KMS-11 (cell line): Measurements from ENCODE around the gene NADK.
"Not testable (repeated sequence)": the region's sequence is repeated elsewhere in the genome, so short reads cannot be mapped to it uniquely, and the experiment has no call there.

Experiments
- H2AFZ ChIP-seq: fragments of 200-600 bp; sonication (generic); 2 replicates; pipeline ENCODE4 v1.6.1; 2016; ENCODE audit warnings: antibody characterized with exemption, mixed run types, low read depth
- H3K27ac ChIP-seq: fragments of 200-600 bp; sonication (generic); 2 replicates; pipeline ENCODE4 v1.6.1; 2016; ENCODE audit warnings: mild to moderate bottlenecking, mixed run types
- H3K27me3 ChIP-seq: fragments of 200-600 bp; sonication (generic); 2 replicates; pipeline ENCODE4 v1.6.1; 2017; ENCODE audit warnings: mild to moderate bottlenecking, low read depth, mixed run types, moderate library complexity; ENCODE audit not compliant: insufficient read depth
- H3K36me3 ChIP-seq: fragments of 200-600 bp; sonication (generic); 2 replicates; pipeline ENCODE4 v1.6.1; 2017; ENCODE audit warnings: mild to moderate bottlenecking, mixed run types; ENCODE audit not compliant: insufficient read depth
- H3K4me1 ChIP-seq: fragments of 200-600 bp; sonication (generic); 2 replicates; pipeline ENCODE4 v1.6.1; 2016; ENCODE audit warnings: mild to moderate bottlenecking, low read depth, mixed run types; ENCODE audit not compliant: poor library complexity, severe bottlenecking
- H3K4me2 ChIP-seq: fragments of 200-600 bp; sonication (generic); 2 replicates; pipeline ENCODE4 v1.7.0; 2016; ENCODE audit warnings: mild to moderate bottlenecking, mixed run types
- H3K4me3 ChIP-seq: fragments of 200-600 bp; sonication (generic); IDR thresholded peaks from 2 replicates; pipeline ENCODE4 v1.6.1; 2017; ENCODE audit warnings: low read depth, low read length, mixed read lengths; ENCODE audit not compliant: insufficient read depth
- H3K79me2 ChIP-seq: fragments of 200-600 bp; sonication (generic); 2 replicates; pipeline ENCODE4 v1.6.1; 2016; ENCODE audit warnings: low read depth, mixed run types; ENCODE audit not compliant: insufficient read depth
- H3K9ac ChIP-seq: fragments of 200-600 bp; sonication (generic); 2 replicates; pipeline ENCODE4 v1.6.1; 2016; ENCODE audit warnings: mild to moderate bottlenecking, mixed run types
- H4K20me1 ChIP-seq: fragments of 200-600 bp; sonication (generic); 2 replicates; pipeline ENCODE4 v1.6.1; 2016; ENCODE audit warnings: mild to moderate bottlenecking, mixed run types; ENCODE audit not compliant: insufficient read depth
- TF ChIP-seq, protein P1 (sequence below): fragments of 200-600 bp; sonication (generic); conservative IDR thresholded peaks from 2 replicates; pipeline ENCODE4 v1.6.1; 2017; ENCODE audit warnings: low read depth, mild to moderate bottlenecking, antibody characterized with exemption, low read length, moderate library complexity, mixed read lengths

NADK gene

DNA sequence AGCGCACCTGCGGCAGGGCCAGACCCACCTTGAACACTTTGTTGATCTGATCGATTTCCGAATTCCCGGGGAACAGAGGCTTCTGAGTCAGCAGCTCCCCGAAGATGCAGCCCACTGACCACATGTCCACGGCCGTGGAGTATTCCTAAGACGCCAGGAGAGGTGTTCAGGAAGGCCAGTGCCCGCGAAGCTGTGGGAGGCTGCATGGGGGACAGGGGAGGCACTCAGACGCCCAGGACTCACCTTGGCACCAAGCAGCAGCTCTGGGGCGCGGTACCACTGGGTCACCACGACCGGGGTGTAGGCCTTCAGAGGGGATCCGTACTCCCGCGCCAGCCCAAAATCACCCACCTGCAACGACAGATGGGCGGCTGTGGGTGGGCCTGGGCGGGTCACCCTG is 74.5 kb downstream of the NADK start:
- TF ChIP-seq, protein P1, sequence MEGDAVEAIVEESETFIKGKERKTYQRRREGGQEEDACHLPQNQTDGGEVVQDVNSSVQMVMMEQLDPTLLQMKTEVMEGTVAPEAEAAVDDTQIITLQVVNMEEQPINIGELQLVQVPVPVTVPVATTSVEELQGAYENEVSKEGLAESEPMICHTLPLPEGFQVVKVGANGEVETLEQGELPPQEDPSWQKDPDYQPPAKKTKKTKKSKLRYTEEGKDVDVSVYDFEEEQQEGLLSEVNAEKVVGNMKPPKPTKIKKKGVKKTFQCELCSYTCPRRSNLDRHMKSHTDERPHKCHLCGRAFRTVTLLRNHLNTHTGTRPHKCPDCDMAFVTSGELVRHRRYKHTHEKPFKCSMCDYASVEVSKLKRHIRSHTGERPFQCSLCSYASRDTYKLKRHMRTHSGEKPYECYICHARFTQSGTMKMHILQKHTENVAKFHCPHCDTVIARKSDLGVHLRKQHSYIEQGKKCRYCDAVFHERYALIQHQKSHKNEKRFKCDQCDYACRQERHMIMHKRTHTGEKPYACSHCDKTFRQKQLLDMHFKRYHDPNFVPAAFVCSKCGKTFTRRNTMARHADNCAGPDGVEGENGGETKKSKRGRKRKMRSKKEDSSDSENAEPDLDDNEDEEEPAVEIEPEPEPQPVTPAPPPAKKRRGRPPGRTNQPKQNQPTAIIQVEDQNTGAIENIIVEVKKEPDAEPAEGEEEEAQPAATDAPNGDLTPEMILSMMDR, result no peak
- Histone ChIP-seq H3K4me1 (no peaks in the 10 kb centered on the region), H3K36me3 (no peaks in the 10 kb centered on the region), H3K9ac (no peak overlapping the region), H3K27me3 (no peaks in the 10 kb centered on the region), H3K4me3 (no peak overlapping the region), H3K4me2 (no peak overlapping the region), H3K27ac (no peak overlapping the region), H3K79me2 (no peaks in the 10 kb centered on the region), H2AFZ (no peak overlapping the region), H4K20me1 (no peaks in the 10 kb centered on the region)

DNA sequence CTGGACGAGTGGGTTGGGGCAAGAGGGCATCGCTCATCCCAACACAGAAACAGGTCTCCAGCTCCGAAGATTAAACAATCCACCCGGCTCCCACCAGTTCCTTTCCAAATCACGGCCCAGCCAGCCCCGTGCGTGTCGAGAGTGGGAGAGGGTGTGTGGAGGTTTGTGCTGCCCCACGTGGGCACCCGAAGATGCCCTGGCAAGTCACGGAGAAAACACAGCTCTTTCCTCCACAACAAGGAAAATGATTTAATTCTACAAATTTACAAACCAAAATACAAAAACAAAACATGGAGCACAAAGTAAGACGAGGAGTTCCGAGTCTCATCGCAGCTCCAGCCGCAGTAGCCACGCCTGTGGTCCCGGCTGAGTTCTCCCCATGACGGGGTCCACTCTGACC is 75.8 kb downstream of the NADK start:
- not testable (repeated sequence) for H3K79me2 ChIP-seq, H3K4me3 ChIP-seq, H3K27ac ChIP-seq, H3K4me2 ChIP-seq, H3K36me3 ChIP-seq, H4K20me1 ChIP-seq, H3K9ac ChIP-seq, H3K4me1 ChIP-seq, H2AFZ ChIP-seq, H3K27me3 ChIP-seq
